ENCODE results near the gene COA6.

The COA6 gene

GRCh38 chr1:234330843-234331215 lies 42.4 kb upstream of the COA6 start:
- no peak for TF ChIP-seq CTCF (IDR thresholded peaks at IDR 0.05; ENCODE audit: low read depth, low read length)
- Histone ChIP-seq H3K27ac (no peak overlapping the region), H3K36me3 (no peaks in the 10 kb centered on the region), H3K4me3 (ENCODE audit: low read depth, low read length) (no peak overlapping the region), H3K9me3 (ENCODE audit: severe bottlenecking) (peaks cover 1% of the 10 kb centered on the region), H3K27me3 (ENCODE audit: insufficient read depth, low read depth, severe bottlenecking) (peaks cover 17% of the 10 kb centered on the region)
- no peak for DNase-seq

- DNase-seq = no peak
- no peak overlapping the region for H3K4me3 ChIP-seq (ENCODE audit: low read depth, low read length)
These were observed 41.7 kb upstream of the COA6 start for GRCh38 chr1:234331507-234331906.

GRCh38 chr1:234336359-234336758 lies 36.9 kb upstream of the COA6 start:
- no peaks in the 10 kb centered on the region for H3K36me3 ChIP-seq
- TF ChIP-seq CTCF (IDR thresholded peaks at IDR 0.05; ENCODE audit: low read depth, low read length) = no peak
- H3K4me3 ChIP-seq (ENCODE audit: low read depth, low read length) = no peak overlapping the region
- peaks cover 11% of the 10 kb centered on the region for H3K9me3 ChIP-seq (ENCODE audit: severe bottlenecking)
- DNase-seq = no peak
- peaks cover 3% of the 10 kb centered on the region for H3K27me3 ChIP-seq (ENCODE audit: insufficient read depth, low read depth, severe bottlenecking)
- no peak overlapping the region for H3K27ac ChIP-seq

More at GRCh38 chr1:234331507-234331906, 41.7 kb upstream of the COA6 start:
- H3K27me3 ChIP-seq (ENCODE audit: insufficient read depth, low read depth, severe bottlenecking) = peaks cover 11% of the 10 kb centered on the region
- H3K36me3 ChIP-seq = no peaks in the 10 kb centered on the region
- no peak overlapping the region for H3K27ac ChIP-seq
- peaks cover 2% of the 10 kb centered on the region for H3K9me3 ChIP-seq (ENCODE audit: severe bottlenecking)
- TF ChIP-seq CTCF (IDR thresholded peaks at IDR 0.05; ENCODE audit: low read depth, low read length) = no peak

DNA sequence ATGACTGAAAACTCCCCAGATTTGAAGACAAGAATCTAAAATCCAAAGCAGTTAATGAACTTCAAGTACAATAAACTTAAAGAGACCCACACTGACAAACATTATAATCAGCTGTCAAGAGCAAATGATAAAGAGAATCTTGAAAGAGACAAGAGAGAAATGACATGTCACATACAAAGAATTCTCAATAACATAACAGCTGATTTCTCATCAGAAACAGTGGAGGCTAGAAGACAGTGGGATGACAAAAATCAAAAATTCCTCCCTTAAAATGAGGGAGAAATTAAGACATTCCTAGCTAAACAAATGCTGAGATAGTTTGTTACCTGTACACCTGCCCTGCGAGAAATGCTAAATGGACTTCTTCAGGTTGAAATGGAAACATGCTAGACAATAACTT lies 36.0 kb upstream of the COA6 start:
- Histone ChIP-seq H3K4me3 (ENCODE audit: low read depth, low read length) (no peak overlapping the region), H3K27ac (no peak overlapping the region), H3K36me3 (no peaks in the 10 kb centered on the region), H3K27me3 (ENCODE audit: insufficient read depth, low read depth, severe bottlenecking) (peaks cover under 1% of the 10 kb centered on the region), H3K9me3 (ENCODE audit: severe bottlenecking) (peaks cover 11% of the 10 kb centered on the region)
- TF ChIP-seq CTCF (IDR thresholded peaks at IDR 0.05; ENCODE audit: low read depth, low read length) = no peak
- DNase-seq = no peak

GRCh38 chr1:234340528-234340927 lies 32.7 kb upstream of the COA6 start:
- Histone ChIP-seq H3K27me3 (ENCODE audit: insufficient read depth, low read depth, severe bottlenecking) (no peaks in the 10 kb centered on the region), H3K27ac (no peak overlapping the region), H3K9me3 (ENCODE audit: severe bottlenecking) (peaks cover 11% of the 10 kb centered on the region)

More at GRCh38 chr1:234340528-234340927, 32.7 kb upstream of the COA6 start:
- no peak for DNase-seq
- TF ChIP-seq CTCF (IDR thresholded peaks at IDR 0.05; ENCODE audit: low read depth, low read length) = no peak
- Histone ChIP-seq H3K4me3 (ENCODE audit: low read depth, low read length) (no peak overlapping the region), H3K36me3 (no peaks in the 10 kb centered on the region)

Measured in WERI-Rb-1 (cell line).